Measurements from ENCODE around the gene SNX3.
"Not testable (repeated sequence)": the region's sequence is repeated elsewhere in the genome, so short reads cannot be mapped to it uniquely, and the experiment has no call there.

SNX3 gene

GRCh38 chr6:108294297-108294726 is 33.5 kb upstream of the SNX3 start:
- no peak for TF ChIP-seq CTCF (IDR thresholded peaks at IDR 0.05; ENCODE audit: borderline replicate concordance, insufficient read depth, low read depth, low read length)

DNA sequence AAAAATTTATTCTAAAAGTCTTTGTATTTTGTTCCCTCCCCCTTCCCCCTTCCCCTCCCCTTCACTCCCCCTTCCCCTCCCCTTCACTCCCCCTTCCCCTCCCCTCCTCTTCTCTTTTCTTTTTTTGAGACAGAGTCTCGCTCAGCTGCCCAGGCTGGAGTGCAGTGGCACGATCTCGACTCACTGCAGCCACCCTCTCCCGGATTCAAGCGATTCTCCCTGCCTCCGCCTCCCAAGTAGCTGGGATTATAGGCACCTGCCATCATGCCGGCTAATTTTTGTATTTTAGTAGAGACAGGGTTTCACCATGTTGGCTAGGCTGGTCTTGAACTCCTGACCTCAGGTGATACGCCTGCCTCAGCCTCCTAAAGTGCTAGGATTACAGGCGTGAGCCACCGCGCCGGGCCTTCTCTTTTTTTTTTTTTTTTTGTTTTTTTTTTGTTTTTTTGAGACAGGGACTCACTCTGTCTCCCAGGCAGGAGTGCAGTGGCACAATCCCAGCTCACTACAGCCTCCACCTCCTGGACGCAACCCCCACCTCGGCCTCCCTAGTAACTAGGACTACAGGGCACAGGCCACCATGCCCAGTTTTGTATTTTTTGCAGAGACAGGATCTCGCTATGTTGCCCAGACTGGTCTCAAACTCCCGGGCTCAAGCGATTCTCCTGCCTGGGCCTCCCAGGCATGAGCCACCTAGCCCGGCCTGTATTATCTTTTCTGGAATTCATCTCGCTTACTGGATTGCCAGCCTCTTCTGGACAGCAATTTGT is 32.9 kb upstream of the SNX3 start:
- TF ChIP-seq CTCF (IDR thresholded peaks at IDR 0.05; ENCODE audit: borderline replicate concordance, insufficient read depth, low read depth, low read length) = no peak
- H3K4me3 ChIP-seq (ENCODE audit: low read depth, low read length) = no peak overlapping the region

More at GRCh38 chr6:108294297-108294726, 33.5 kb upstream of the SNX3 start:
- H3K4me3 ChIP-seq (ENCODE audit: low read depth, low read length) = peak overlapping the region; percentile 81

GRCh38 chr6:108292561-108292960 is 31.7 kb upstream of the SNX3 start:
- H3K4me3 ChIP-seq (ENCODE audit: low read depth, low read length) = not testable (repeated sequence)

- no peak overlapping the region for H3K4me3 ChIP-seq (ENCODE audit: low read depth, low read length)
- TF ChIP-seq CTCF (IDR thresholded peaks at IDR 0.05; ENCODE audit: borderline replicate concordance, insufficient read depth, low read depth, low read length) = no peak
Observed at GRCh38 chr6:108291091-108291490, 30.3 kb upstream of the SNX3 start.

- no peak for TF ChIP-seq CTCF (IDR thresholded peaks at IDR 0.05; ENCODE audit: borderline replicate concordance, insufficient read depth, low read depth, low read length)
- no peak overlapping the region for H3K4me3 ChIP-seq (ENCODE audit: low read depth, low read length)
Observed at GRCh38 chr6:108288742-108289141, 27.9 kb upstream of the SNX3 start.

GRCh38 chr6:108287373-108287772 is 26.5 kb upstream of the SNX3 start:
- no peak overlapping the region for H3K4me3 ChIP-seq (ENCODE audit: low read depth, low read length)
- TF ChIP-seq CTCF (IDR thresholded peaks at IDR 0.05; ENCODE audit: borderline replicate concordance, insufficient read depth, low read depth, low read length) = no peak

DNA sequence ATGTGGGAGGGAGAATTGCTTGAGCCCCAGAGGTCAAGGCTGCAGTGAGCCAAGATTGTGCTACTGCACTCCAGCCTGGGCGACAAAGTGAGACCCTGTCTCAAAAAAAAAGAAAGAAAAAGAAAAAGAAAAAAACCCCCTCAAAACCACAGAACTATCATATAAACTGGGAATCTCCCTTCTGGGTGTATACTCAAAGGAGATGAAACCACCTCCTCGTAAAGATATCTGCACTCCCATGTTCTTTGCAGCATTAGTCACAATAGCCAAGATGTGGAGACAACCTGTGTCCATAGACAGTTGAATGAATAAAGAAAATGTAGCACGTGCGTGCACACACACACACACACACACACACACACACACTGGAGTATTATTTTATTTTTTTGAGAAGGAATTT is 25.5 kb upstream of the SNX3 start:
- TF ChIP-seq CTCF (IDR thresholded peaks at IDR 0.05; ENCODE audit: borderline replicate concordance, insufficient read depth, low read depth, low read length) = no peak
- no peak overlapping the region for H3K4me3 ChIP-seq (ENCODE audit: low read depth, low read length)

All from GM12875 (cell line).